IMR-90 (cell line): ENCODE measurements around the gene NDUFA7.

Source experiments
- BHLHE40 ChIP-seq: fragments of 150-350 bp; IDR thresholded peaks from 2 replicates; pipeline ENCODE4 v1.6.1; 2016; ENCODE audit warnings: mild to moderate bottlenecking, low read depth, low read length
- CEBPB ChIP-seq: IDR thresholded peaks from 2 replicates; pipeline ENCODE4 v1.6.1; 2012; ENCODE audit warnings: low read depth, low read length, improper control_type of control experiment
- CHD1 ChIP-seq: IDR thresholded peaks from 2 replicates; pipeline ENCODE4 v1.6.1; 2012; ENCODE audit warnings: low read depth, low read length, improper control_type of control experiment
- FOS ChIP-seq: fragments of 150-350 bp; IDR thresholded peaks from 2 replicates; pipeline ENCODE4 v1.6.1; 2016; ENCODE audit warnings: low read depth, low read length
- MAFK ChIP-seq: IDR thresholded peaks from 2 replicates; pipeline ENCODE4 v1.6.1; 2012; ENCODE audit warnings: low read depth, low read length, improper control_type of control experiment
- MXI1 ChIP-seq: IDR thresholded peaks from 2 replicates; pipeline ENCODE4 v1.6.1; 2012; ENCODE audit warnings: low read depth, mild to moderate bottlenecking, low read length, moderate library complexity, borderline replicate concordance
- NFE2L2 ChIP-seq: fragments of 150-350 bp; IDR thresholded peaks from 2 replicates; pipeline ENCODE4 v1.6.1; 2016; ENCODE audit warnings: low read depth, mild to moderate bottlenecking, low read length
- POLR2A ChIP-seq: IDR thresholded peaks from 2 replicates; pipeline ENCODE4 v1.6.1; 2012; ENCODE audit warnings: mild to moderate bottlenecking, low read depth, low read length
- RAD21 ChIP-seq: IDR thresholded peaks from 2 replicates; pipeline ENCODE4 v1.6.1; 2012; ENCODE audit warnings: low read length, improper control_type of control experiment
- RCOR1 ChIP-seq: IDR thresholded peaks from 2 replicates; pipeline ENCODE4 v1.6.1; 2012; ENCODE audit warnings: mild to moderate bottlenecking, low read length, improper control_type of control experiment; ENCODE audit not compliant: insufficient replicate concordance
- RFX5 ChIP-seq: IDR thresholded peaks from 2 replicates; pipeline ENCODE4 v1.8.0; 2012; ENCODE audit warnings: low read depth, mild to moderate bottlenecking, low read length, moderate library complexity
- SMC3 ChIP-seq: fragments of 150-350 bp; IDR thresholded peaks from 2 replicates; pipeline ENCODE4 v1.6.1; 2016; ENCODE audit warnings: low read depth, mild to moderate bottlenecking, antibody characterized with exemption, low read length, moderate library complexity
- TF ChIP-seq, protein P1 (sequence below): conservative IDR thresholded peaks from 2 replicates; pipeline ENCODE4 v1.5.1; 2012; ENCODE audit warnings: mild to moderate bottlenecking, low read depth, low read length, improper control_type of control experiment
- TF ChIP-seq, protein P2 (sequence below): fragments of 150-350 bp; IDR thresholded peaks from 2 replicates; pipeline ENCODE4 v1.6.1; 2017; ENCODE audit warnings: mild to moderate bottlenecking, antibody characterized with exemption, low read length, low read depth

DNA sequence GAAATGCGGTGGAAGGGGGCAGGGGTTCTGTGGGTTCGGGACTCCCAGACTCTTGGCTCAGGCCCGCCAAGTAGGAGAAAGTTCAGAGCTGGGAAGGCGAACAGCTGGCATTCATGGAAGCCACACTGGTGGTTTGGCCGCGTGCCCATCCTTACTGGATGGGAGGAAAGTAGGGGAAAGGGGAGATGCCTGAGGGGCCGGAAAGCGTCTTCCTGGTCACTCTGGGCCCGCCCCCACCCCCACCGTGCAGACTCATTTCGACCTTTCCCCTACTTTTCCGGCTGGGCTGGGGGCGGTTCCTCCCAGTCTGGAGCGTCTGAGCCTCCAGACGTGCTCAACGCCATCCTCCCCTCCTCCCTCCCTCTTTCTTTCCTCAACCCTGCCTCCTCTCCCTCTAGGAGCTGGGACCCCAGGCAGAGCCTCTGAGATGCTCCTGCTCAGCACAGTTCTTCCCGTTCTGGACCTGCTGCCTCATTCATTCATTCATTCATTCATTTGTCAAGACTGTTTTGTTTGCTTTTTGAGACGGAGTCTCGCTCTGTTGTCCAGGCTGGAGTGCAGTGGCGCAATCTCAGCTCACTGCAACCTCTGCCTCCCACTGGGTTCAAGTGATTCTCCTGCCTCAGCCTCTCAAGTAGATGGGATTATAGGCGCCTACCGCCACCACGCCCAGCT is 46.3 kb upstream of the NDUFA7 start:
- TF ChIP-seq FOS (no peak), MAFK (no peak), POLR2A (no peak), RFX5 (no peak), CEBPB (peak; percentile 71), MXI1 (peak; percentile 55; the same call in 1 of the 2 replicates), SMC3 (no peak), CHD1 (no peak), RCOR1 (peak; percentile 44), RAD21 (peak; percentile 33), BHLHE40 (0 out of 2 replicates have a peak, but pooled peaks have one; percentile 36), NFE2L2 (peak; percentile 66; the same call in 1 of the 2 replicates)
- TF ChIP-seq, protein P1, sequence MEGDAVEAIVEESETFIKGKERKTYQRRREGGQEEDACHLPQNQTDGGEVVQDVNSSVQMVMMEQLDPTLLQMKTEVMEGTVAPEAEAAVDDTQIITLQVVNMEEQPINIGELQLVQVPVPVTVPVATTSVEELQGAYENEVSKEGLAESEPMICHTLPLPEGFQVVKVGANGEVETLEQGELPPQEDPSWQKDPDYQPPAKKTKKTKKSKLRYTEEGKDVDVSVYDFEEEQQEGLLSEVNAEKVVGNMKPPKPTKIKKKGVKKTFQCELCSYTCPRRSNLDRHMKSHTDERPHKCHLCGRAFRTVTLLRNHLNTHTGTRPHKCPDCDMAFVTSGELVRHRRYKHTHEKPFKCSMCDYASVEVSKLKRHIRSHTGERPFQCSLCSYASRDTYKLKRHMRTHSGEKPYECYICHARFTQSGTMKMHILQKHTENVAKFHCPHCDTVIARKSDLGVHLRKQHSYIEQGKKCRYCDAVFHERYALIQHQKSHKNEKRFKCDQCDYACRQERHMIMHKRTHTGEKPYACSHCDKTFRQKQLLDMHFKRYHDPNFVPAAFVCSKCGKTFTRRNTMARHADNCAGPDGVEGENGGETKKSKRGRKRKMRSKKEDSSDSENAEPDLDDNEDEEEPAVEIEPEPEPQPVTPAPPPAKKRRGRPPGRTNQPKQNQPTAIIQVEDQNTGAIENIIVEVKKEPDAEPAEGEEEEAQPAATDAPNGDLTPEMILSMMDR: no peak
- TF ChIP-seq, protein P2, sequence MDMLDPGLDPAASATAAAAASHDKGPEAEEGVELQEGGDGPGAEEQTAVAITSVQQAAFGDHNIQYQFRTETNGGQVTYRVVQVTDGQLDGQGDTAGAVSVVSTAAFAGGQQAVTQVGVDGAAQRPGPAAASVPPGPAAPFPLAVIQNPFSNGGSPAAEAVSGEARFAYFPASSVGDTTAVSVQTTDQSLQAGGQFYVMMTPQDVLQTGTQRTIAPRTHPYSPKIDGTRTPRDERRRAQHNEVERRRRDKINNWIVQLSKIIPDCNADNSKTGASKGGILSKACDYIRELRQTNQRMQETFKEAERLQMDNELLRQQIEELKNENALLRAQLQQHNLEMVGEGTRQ: no peak
